ENCODE data around the gene CLSTN2.

DNA sequence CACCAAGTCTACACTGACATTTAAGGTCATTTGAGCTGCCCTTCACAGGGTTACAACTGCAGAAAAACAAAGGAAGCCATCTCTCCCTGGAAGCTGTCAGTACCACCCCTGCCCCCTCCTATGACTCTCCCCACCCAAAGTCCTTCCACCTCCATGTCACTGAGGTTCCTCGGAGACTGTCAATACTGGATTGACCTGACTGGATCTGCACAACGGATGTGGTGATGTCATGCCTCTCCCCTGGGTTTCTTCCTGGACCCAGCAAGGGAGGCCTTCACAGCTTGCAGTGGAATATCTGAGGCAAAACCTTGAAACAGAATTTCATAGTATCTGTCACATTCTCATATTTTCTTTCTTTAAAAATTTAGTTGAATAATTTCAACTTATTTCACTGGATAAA is 153.5 kb downstream of the CLSTN2 start:
- no peak for TF ChIP-seq POLR2AphosphoS5 (IDR thresholded peaks at IDR 0.05; ENCODE audit: low read depth, low read length)
- no peak for TF ChIP-seq TAF1 (IDR thresholded peaks at IDR 0.05; ENCODE audit: borderline replicate concordance, insufficient read depth, low read length)
